Measurements from ENCODE around the gene MED13L. TPM values are rescaled to one million over a fixed set of nuclear protein-coding genes. Genes with fewer than 3 reads are reported as not detected.

MED13L gene
- total RNA-seq, 1 donor from 2014 or later, result 97.7 TPM

DNA sequence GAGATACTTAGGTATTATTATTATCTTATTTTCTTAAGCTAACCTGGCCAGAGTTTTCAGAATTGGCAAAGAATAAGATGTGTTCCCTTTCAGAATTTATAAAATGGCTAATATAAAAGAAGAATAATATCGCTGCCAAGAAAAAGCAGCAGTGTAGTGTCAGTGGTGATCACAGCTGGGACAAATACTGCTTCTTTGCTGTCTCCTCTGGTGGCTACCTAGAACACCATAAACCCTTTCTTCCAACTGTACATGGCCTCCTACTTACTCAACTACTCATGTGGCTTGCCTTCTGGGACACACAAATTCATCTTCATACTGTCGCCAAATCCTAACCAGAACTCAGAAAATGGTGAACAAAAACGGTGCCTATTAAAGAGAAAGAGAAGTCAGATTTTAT lies 72.7 kb downstream of the MED13L start:
- Mint-ChIP-seq H3K36me3 (peaks cover 15% of the 10 kb centered on the region), H3K4me1 (ENCODE audit: unreplicated experiment) (peaks cover 13% of the 10 kb centered on the region), H3K9me3 (no peaks in the 10 kb centered on the region), H3K27ac (no peak overlapping the region), H3K27me3 (no peaks in the 10 kb centered on the region), H3K4me3 (no peak overlapping the region)
- TF ChIP-seq CTCF (conservative IDR thresholded peaks at IDR 0.05), result no peak
- no peak for DNase-seq (ENCODE audit: extremely low spot score, unreplicated experiment)

DNA sequence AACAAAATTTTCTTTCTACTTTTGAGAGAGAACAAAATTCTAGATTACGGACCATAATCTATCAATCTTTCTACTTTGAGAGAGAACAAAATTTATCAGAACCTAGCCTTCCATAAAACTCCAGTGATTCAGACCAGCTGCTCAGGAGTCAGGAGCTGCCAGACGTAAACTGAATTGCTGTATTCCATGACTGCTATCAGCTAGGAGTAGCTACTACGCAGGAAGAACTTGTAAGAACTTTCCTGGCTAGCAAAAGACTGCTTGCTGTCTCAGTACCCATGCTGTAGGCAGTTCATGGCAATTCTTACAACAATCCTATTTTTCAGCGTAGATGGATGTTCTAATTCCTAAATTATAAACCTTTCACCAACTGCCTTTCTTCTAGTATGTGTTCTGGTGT lies 73.3 kb downstream of the MED13L start:
- peaks cover 8% of the 10 kb centered on the region for H3K4me1 Mint-ChIP-seq (ENCODE audit: unreplicated experiment)
- no peak overlapping the region for H3K4me3 Mint-ChIP-seq
- no peak for TF ChIP-seq CTCF (conservative IDR thresholded peaks at IDR 0.05)
- H3K27me3 Mint-ChIP-seq, result no peaks in the 10 kb centered on the region
- no peaks in the 10 kb centered on the region for H3K9me3 Mint-ChIP-seq
- H3K27ac Mint-ChIP-seq, result no peak overlapping the region
- peaks cover 15% of the 10 kb centered on the region for H3K36me3 Mint-ChIP-seq
- DNase-seq (ENCODE audit: extremely low spot score, unreplicated experiment), result no peak

DNA sequence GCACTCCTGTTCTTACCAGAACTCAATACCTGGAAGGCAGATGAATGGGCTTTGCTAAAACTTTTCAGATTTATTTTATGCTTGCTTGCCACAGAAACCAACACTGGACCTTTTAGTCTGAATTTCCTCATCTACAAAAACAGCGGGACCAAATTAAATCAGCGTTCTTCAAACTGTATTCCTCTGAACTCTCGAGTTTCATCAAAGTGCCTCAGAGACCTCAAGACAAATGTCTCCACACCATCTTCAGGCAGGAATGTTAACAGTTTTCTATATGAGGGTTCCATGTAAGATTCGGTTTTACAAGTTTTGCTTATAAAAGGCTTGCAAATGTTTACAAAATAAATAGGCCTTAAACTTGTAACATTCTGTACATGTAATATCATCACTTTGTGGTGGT lies 74.6 kb downstream of the MED13L start:
- TF ChIP-seq CTCF (conservative IDR thresholded peaks at IDR 0.05), result peak; percentile 22
- H3K27ac Mint-ChIP-seq, result no peak overlapping the region
- no peak for DNase-seq (ENCODE audit: extremely low spot score, unreplicated experiment)

GRCh38 chr12:116202433-116202832 lies 75.1 kb downstream of the MED13L start:
- DNase-seq (ENCODE audit: extremely low spot score, unreplicated experiment), result no peak
- Mint-ChIP-seq H3K9me3 (no peaks in the 10 kb centered on the region), H3K36me3 (peaks cover 15% of the 10 kb centered on the region), H3K27ac (no peak overlapping the region), H3K4me1 (ENCODE audit: unreplicated experiment) (peaks cover 21% of the 10 kb centered on the region), H3K27me3 (no peaks in the 10 kb centered on the region), H3K4me3 (no peak overlapping the region)
- TF ChIP-seq CTCF (conservative IDR thresholded peaks at IDR 0.05), result no peak

More for the DNA sequence above, 74.6 kb downstream of the MED13L start:
- no peak overlapping the region for H3K4me3 Mint-ChIP-seq
- H3K27me3 Mint-ChIP-seq, result no peaks in the 10 kb centered on the region
- peaks cover 21% of the 10 kb centered on the region for H3K4me1 Mint-ChIP-seq (ENCODE audit: unreplicated experiment)
- H3K9me3 Mint-ChIP-seq, result no peaks in the 10 kb centered on the region
- peaks cover 15% of the 10 kb centered on the region for H3K36me3 Mint-ChIP-seq

DNA sequence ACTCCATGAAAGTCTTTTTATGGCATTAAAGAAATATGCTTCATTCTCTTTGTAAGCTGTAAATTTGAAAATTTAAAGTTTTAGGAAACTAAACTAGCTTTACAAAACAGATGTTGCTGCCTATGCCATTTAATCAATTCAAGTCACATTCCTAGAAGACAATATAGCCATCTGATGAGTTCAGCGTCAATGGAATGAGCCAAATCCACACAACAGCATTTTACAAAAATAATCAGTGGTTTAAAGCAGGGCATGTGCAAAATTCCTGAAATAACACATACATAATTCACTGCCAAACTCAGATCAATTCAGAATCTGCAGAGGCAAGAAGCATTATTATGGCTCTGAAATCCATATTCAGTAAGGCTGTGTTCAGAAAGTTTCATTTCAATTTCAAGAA lies 75.6 kb downstream of the MED13L start:
- Mint-ChIP-seq H3K4me3 (no peak overlapping the region), H3K27ac (no peak overlapping the region), H3K4me1 (ENCODE audit: unreplicated experiment) (peaks cover 26% of the 10 kb centered on the region), H3K36me3 (peaks cover 14% of the 10 kb centered on the region), H3K9me3 (no peaks in the 10 kb centered on the region), H3K27me3 (no peaks in the 10 kb centered on the region)
- TF ChIP-seq CTCF (conservative IDR thresholded peaks at IDR 0.05), result no peak
- DNase-seq (ENCODE audit: extremely low spot score, unreplicated experiment), result no peak

- no peak overlapping the region for H3K27ac Mint-ChIP-seq
- H3K4me3 Mint-ChIP-seq, result no peak overlapping the region
- H3K4me1 Mint-ChIP-seq (ENCODE audit: unreplicated experiment), result peaks cover 26% of the 10 kb centered on the region
- no peak for TF ChIP-seq CTCF (conservative IDR thresholded peaks at IDR 0.05)
- H3K9me3 Mint-ChIP-seq, result no peaks in the 10 kb centered on the region
- peaks cover 11% of the 10 kb centered on the region for H3K36me3 Mint-ChIP-seq
- H3K27me3 Mint-ChIP-seq, result no peaks in the 10 kb centered on the region
- DNase-seq (ENCODE audit: extremely low spot score, unreplicated experiment), result no peak
Observed at GRCh38 chr12:116201359-116201758, 76.1 kb downstream of the MED13L start.

All from type B pancreatic cell (in vitro differentiated cells).